ENCODE results near the gene SIX5. TPM values are rescaled to one million over a fixed set of nuclear protein-coding genes. Genes with fewer than 3 reads are reported as not detected.

SIX5 gene
- total and polyA plus RNA-seq, 9 of the 15 experiments (the other 6 are each of a cell fraction or from before 2014, with no cell fraction given), result 1.4 to 17.2 (median 7.4) TPM; not detected in 2

GRCh38 chr19:45770192-45771101 is 1.4 kb upstream of the SIX5 start (continued):
- TF ChIP-seq E2F6 (IDR thresholded peaks at IDR 0.05; ENCODE audit: borderline replicate concordance in 1 of 2, extremely low read depth in 1 of 2, insufficient read depth in 1 of 2, insufficient read length in 1 of 2, low read depth in 1 of 2, low read length in 1 of 2, poor library complexity in 1 of 2, severe bottlenecking in 1 of 2) (peak; percentile 23 to 65), NRF1 (conservative IDR thresholded peaks at IDR 0.05 in 1 of 2, IDR thresholded peaks at IDR 0.05 in 1 of 2) (peak; percentile 87 to 89), NR2C2 (CRISPR knock-in tag; IDR thresholded peaks at IDR 0.05) (peak; percentile 49; the same call in 1 of the 2 replicates), NR2C2 (tag; IDR thresholded peaks at IDR 0.05) (peak; percentile 89), ZNF655 (CRISPR knock-in tag; IDR thresholded peaks at IDR 0.05) (peak; percentile 16; the same call in 1 of the 2 replicates), ADNP (tag; IDR thresholded peaks at IDR 0.05) (no peak), ZNF224 (CRISPR knock-in tag; IDR thresholded peaks at IDR 0.05) (no peak), ZBTB17 (CRISPR knock-in tag; IDR thresholded peaks at IDR 0.05) (0 out of 2 replicates have a peak, but pooled peaks have one; percentile 16), MCM7 (IDR thresholded peaks at IDR 0.05) (no peak), MAFF (IDR thresholded peaks at IDR 0.05; ENCODE audit: low read length) (no peak), PTTG1 (tag; IDR thresholded peaks at IDR 0.05; ENCODE audit: low read depth) (no peak), CEBPB (tag; IDR thresholded peaks at IDR 0.05) (no peak), SPI1 (IDR thresholded peaks at IDR 0.05; ENCODE audit: borderline replicate concordance, low read depth, low read length) (no peak), RBM34 (IDR thresholded peaks at IDR 0.05; ENCODE audit: borderline replicate concordance, insufficient read depth, low read length) (no peak), ZNF408 (CRISPR knock-in tag; IDR thresholded peaks at IDR 0.05; ENCODE audit: low read depth) (no peak), EGR1 (conservative IDR thresholded peaks at IDR 0.05) (peak; percentile 94), HEY1 (CRISPR knock-in tag; IDR thresholded peaks at IDR 0.05; ENCODE audit: borderline replicate concordance) (peak; percentile 54; the same call in 1 of the 2 replicates), CREB3L1 (IDR thresholded peaks at IDR 0.05; ENCODE audit: borderline replicate concordance, low read depth) (peak; percentile 59; the same call in 1 of the 2 replicates), MCM3 (IDR thresholded peaks at IDR 0.05) (no peak), USF1 (CRISPR knock-in tag; IDR thresholded peaks at IDR 0.05) (peak; percentile 56), ZBTB5 (IDR thresholded peaks at IDR 0.05) (no peak)
